ENCODE measurements around the gene STK32C. TPM values are rescaled to one million over a fixed set of nuclear protein-coding genes. Genes with fewer than 3 reads are reported as not detected.

The STK32C gene
- total RNA-seq, 1 donor from 2014 or later, result 12.9 TPM

GRCh38 chr10:132276706-132277105 is 31.0 kb downstream of the STK32C start:
- H3K27me3 Mint-ChIP-seq, result peaks cover 13% of the 10 kb centered on the region
- H3K9me3 Mint-ChIP-seq, result no peaks in the 10 kb centered on the region
- H3K4me1 Mint-ChIP-seq (ENCODE audit: unreplicated experiment), result peaks cover 7% of the 10 kb centered on the region
- DNase-seq (ENCODE audit: extremely low spot score, unreplicated experiment), result no peak
- TF ChIP-seq, protein P1, sequence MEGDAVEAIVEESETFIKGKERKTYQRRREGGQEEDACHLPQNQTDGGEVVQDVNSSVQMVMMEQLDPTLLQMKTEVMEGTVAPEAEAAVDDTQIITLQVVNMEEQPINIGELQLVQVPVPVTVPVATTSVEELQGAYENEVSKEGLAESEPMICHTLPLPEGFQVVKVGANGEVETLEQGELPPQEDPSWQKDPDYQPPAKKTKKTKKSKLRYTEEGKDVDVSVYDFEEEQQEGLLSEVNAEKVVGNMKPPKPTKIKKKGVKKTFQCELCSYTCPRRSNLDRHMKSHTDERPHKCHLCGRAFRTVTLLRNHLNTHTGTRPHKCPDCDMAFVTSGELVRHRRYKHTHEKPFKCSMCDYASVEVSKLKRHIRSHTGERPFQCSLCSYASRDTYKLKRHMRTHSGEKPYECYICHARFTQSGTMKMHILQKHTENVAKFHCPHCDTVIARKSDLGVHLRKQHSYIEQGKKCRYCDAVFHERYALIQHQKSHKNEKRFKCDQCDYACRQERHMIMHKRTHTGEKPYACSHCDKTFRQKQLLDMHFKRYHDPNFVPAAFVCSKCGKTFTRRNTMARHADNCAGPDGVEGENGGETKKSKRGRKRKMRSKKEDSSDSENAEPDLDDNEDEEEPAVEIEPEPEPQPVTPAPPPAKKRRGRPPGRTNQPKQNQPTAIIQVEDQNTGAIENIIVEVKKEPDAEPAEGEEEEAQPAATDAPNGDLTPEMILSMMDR (conservative IDR thresholded peaks at IDR 0.05), result no peak
- no peak overlapping the region for H3K4me3 Mint-ChIP-seq
- no peak overlapping the region for H3K27ac Mint-ChIP-seq
- H3K36me3 Mint-ChIP-seq, result no peaks in the 10 kb centered on the region

DNA sequence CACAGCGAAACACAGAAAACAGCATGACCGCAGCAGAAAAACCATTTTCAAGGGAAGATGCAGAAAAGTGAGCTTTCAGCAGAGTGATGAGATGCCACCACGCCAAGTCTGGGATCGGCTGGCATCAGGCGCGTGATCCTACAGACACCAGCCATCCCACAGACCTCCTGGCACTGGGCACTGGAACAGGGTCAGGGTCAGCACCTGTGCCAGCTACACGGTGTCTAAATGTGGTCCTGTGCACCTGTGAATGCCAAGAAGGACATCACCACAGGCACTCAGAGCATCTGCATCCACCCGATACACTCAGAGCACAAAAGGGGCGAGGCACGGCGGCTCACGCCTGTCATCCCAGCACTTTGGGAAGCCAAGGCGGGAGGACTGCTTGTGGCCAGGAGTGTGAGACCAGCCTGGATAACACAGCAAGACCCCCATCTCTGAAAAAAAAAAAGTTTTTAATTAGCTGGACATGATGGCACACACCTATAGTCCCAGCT is 31.5 kb downstream of the STK32C start:
- Mint-ChIP-seq H3K27me3 (peaks cover 12% of the 10 kb centered on the region), H3K4me3 (no peak overlapping the region)

GRCh38 chr10:132275426-132276178 is 32.1 kb downstream of the STK32C start:
- peaks cover 7% of the 10 kb centered on the region for H3K27me3 Mint-ChIP-seq
- DNase-seq (ENCODE audit: extremely low spot score, unreplicated experiment), result no peak
- TF ChIP-seq, protein P1 (conservative IDR thresholded peaks at IDR 0.05), result no peak
- no peak overlapping the region for H3K4me3 Mint-ChIP-seq
- no peak overlapping the region for H3K27ac Mint-ChIP-seq
- H3K9me3 Mint-ChIP-seq, result no peaks in the 10 kb centered on the region
- no peaks in the 10 kb centered on the region for H3K36me3 Mint-ChIP-seq
- peaks cover 7% of the 10 kb centered on the region for H3K4me1 Mint-ChIP-seq (ENCODE audit: unreplicated experiment)

More for the DNA sequence above, 31.5 kb downstream of the STK32C start:
- TF ChIP-seq, protein P1 (conservative IDR thresholded peaks at IDR 0.05), result no peak
- no peak for DNase-seq (ENCODE audit: extremely low spot score, unreplicated experiment)
- no peaks in the 10 kb centered on the region for H3K36me3 Mint-ChIP-seq
- H3K27ac Mint-ChIP-seq, result no peak overlapping the region
- H3K9me3 Mint-ChIP-seq, result no peaks in the 10 kb centered on the region
- H3K4me1 Mint-ChIP-seq (ENCODE audit: unreplicated experiment), result peaks cover 7% of the 10 kb centered on the region

GRCh38 chr10:132274986-132275385 is 32.8 kb downstream of the STK32C start:
- H3K4me1 Mint-ChIP-seq (ENCODE audit: unreplicated experiment), result peaks cover 7% of the 10 kb centered on the region
- H3K4me3 Mint-ChIP-seq, result no peak overlapping the region
- TF ChIP-seq, protein P1 (conservative IDR thresholded peaks at IDR 0.05), result no peak
- no peak overlapping the region for H3K27ac Mint-ChIP-seq
- peaks cover 7% of the 10 kb centered on the region for H3K27me3 Mint-ChIP-seq
- H3K36me3 Mint-ChIP-seq, result no peaks in the 10 kb centered on the region
- H3K9me3 Mint-ChIP-seq, result no peaks in the 10 kb centered on the region
- DNase-seq (ENCODE audit: extremely low spot score, unreplicated experiment), result no peak

DNA sequence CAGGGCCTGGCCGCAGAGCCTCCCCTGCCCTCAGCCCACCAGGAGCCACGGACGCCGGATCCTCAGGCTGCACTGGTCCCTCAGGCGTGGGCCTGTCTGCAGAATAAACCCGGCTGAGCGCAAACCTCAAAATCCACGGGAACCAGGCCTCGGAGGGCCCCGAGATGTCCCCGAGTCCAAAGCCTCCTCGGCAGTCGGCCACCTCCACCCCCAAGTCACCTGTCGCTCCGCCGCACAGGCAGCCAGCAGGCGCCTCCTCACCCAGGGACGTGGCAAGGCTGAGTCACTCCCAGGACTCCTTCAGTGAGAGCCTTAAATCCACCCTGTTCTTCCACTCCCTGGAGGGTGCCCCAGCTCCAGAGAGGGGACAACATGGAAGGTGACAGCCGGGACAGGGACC is 33.2 kb downstream of the STK32C start:
- Mint-ChIP-seq H3K9me3 (no peaks in the 10 kb centered on the region), H3K4me1 (ENCODE audit: unreplicated experiment) (peaks cover 7% of the 10 kb centered on the region), H3K4me3 (no peak overlapping the region), H3K27ac (no peak overlapping the region), H3K27me3 (peaks cover 7% of the 10 kb centered on the region), H3K36me3 (no peaks in the 10 kb centered on the region)
- TF ChIP-seq, protein P1 (conservative IDR thresholded peaks at IDR 0.05), result no peak
- no peak for DNase-seq (ENCODE audit: extremely low spot score, unreplicated experiment)
